ENCODE measurements around the gene LDB3. TPM values are rescaled to one million over a fixed set of nuclear protein-coding genes. Genes with fewer than 3 reads are reported as not detected.

The LDB3 gene
- total and polyA plus RNA-seq, 2 of the 8 experiments (the other 6 are each of a cell fraction or from before 2014, with no cell fraction given), result 0.20 to 0.43 TPM

DNA sequence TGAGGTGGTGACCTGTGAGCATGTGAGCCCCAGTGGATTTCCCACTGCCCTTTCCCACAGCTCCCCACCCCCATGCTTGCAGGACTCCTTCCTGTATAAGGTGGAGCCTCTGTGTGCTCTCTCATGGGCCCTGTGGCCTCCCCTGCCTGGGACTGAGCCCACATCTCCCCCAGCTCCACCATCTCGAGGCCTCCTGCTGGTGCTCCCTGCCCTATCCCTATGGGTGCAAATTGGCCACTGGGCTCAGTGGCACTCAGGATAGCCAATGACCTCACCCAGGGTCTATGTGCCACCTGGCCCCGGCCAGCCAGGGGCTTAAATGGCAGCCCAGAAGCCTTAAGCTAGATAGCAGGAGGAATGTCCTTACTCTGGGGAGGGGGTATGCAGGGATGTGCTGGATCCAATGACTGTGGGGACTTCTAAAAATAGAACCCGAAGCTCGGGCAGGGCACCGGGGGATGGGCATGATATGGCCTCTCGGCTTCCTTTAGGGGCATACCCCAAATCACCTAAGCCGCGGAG lies 2.0 kb downstream of the LDB3 start (continued):
- TF ChIP-seq RXRA (IDR thresholded peaks at IDR 0.05; ENCODE audit: insufficient read depth, low read depth, low read length) (no peak), HDAC2 (IDR thresholded peaks at IDR 0.05; ENCODE audit: borderline replicate concordance in 1 of 2, low read depth in 2 of 2, low read length in 2 of 2) (no peak), KDM1A (IDR thresholded peaks at IDR 0.05; ENCODE audit: borderline replicate concordance, low read length) (no peak)

All from H1 (cell line).